Body of pancreas (tissue), 4 donors: ENCODE results near the gene ZBED3. TPM values are rescaled to one million over a fixed set of nuclear protein-coding genes. Genes with fewer than 3 reads are reported as not detected.

ENCODE experiments used
- ATAC-seq: fragments of 150-250 bp; one replicate; pipeline ENCODE4 v1.9.1; 2016
- DNase-seq, 4 donors: peaks; one replicate each; pipeline ENCODE4 v3.0.0-alpha.2; 2019
- H3K27ac ChIP-seq, 4 donors: fragments of 200-600 bp; sonication (generic); 1 replicate in 3 of 4; 2 replicates in 1 of 4; pipeline versions ENCODE4 v1.5.1 to v1.6.1; 2016 to 2019; ENCODE audit warnings: mild to moderate bottlenecking in 1 of 4, mixed read lengths in 1 of 4, moderate library complexity in 1 of 4
- H3K27me3 ChIP-seq, 2 donors: fragments of 200-600 bp; sonication (generic); one replicate each; pipeline ENCODE4 v1.6.0; 2016; ENCODE audit warnings: mild to moderate bottlenecking in 1 of 2
- H3K36me3 ChIP-seq, 2 donors: fragments of 200-600 bp; sonication (generic); replicated peaks in 1 of 2; 2 replicates each; pipeline ENCODE4 v1.5.1; 2016; ENCODE audit warnings: low read depth in 2 of 2; ENCODE audit not compliant: insufficient read depth in 1 of 2
- H3K4me1 ChIP-seq: fragments of 200-600 bp; sonication (generic); one replicate; pipeline ENCODE4 v1.6.0; 2016
- H3K4me3 ChIP-seq, 2 donors: fragments of 200-600 bp; sonication (generic); 1 replicate in 1 of 2; 2 replicates in 1 of 2; pipeline ENCODE4 v1.5.1; 2016 to 2019
- H3K9me3 ChIP-seq, 3 donors: fragments of 200-600 bp; sonication (generic); 1 replicate in 2 of 3; 2 replicates in 1 of 3; pipeline ENCODE4 v1.5.1; 2016
- CTCF ChIP-seq, 7 experiments: fragments of 450-650 bp in 4 of 7; fragments of 200-600 bp in 3 of 7; sonication (generic) in 3 of 7; IDR thresholded peaks; one replicate each; pipeline ENCODE4 v1.5.1; 2016 to 2019; ENCODE audit warnings: antibody characterized with exemption in 7 of 7
- POLR2A ChIP-seq, 3 donors: fragments of 450-650 bp; IDR thresholded peaks; one replicate each; pipeline ENCODE4 v1.6.1; 2016; ENCODE audit warnings: antibody characterized with exemption in 3 of 3, mild to moderate bottlenecking in 2 of 3
- WGBS, 2 donors: methylation state at CpG; one replicate each; pipeline ENCODE4 v1.1.5; 2017; 5-methylcytosine and 5-hydroxymethylcytosine counted together
- intact Hi-C: fragments of 100-400 bp; cut with DNase I; formaldehyde crosslinking; loops from one replicate; pipeline ENCODE4 v1.15.1; 2023
- total RNA-seq, 2 donors: library from RNA; depleted of rRNA; stranded (reverse); fragments of >200 nt; gene quantifications; one replicate each; pipeline ENCODE4 v1.1.0, GENCODE V29; 2016

Gene ZBED3
- total RNA-seq, 2 donors from 2014 or later: 4.2 to 41.5 TPM

- intact Hi-C loops: no loop called here
- DNase-seq (no peak), ATAC-seq (no peak)
- H3K27me3 ChIP-seq: no peaks in the 10 kb centered on the region
- no peak for TF ChIP-seq POLR2A (IDR thresholded peaks at IDR 0.05)
- no peak for TF ChIP-seq CTCF (IDR thresholded peaks at IDR 0.05)
- peaks cover 0 to 11% of the 10 kb centered on the region in 2 donors for H3K36me3 ChIP-seq
- peaks cover 0 to 7% (median 0%) of the 10 kb centered on the region in 3 donors for H3K9me3 ChIP-seq
- WGBS, 2 donors: 81 to 84% methylated on average over 3 of the region's 3 CpGs
- peaks cover 18% of the 10 kb centered on the region for H3K4me1 ChIP-seq
- no peak overlapping the region for H3K27ac ChIP-seq
- no peak overlapping the region for H3K4me3 ChIP-seq
Measured at GRCh38 chr5:77031891-77032290, 55.2 kb downstream of the ZBED3 start.

- Histone ChIP-seq H3K27ac (peak within 1 kb of the TSS; percentile 68 to 96 (median 89)), H3K27me3 (no peaks in the 10 kb centered on the region), H3K4me3 (peak within 1 kb of the TSS; percentile 50 to 87), H3K36me3 (no peaks in the 10 kb centered on the region), H3K4me1 (peaks cover 18% of the 10 kb centered on the region), H3K9me3 (peaks cover 0 to 7% (median 0%) of the 10 kb centered on the region in 3 donors)
- ATAC-seq (peak; percentile 100), DNase-seq (peak; percentile 92 to 96 (median 94))
- intact Hi-C loops: no loop called here
- WGBS, 2 donors: 0 to 1% methylated on average over 16 to 82 of the region's 82 CpGs
- TF ChIP-seq CTCF (IDR thresholded peaks at IDR 0.05): no peak
- peak; percentile 43 to 85 (median 81) for TF ChIP-seq POLR2A (IDR thresholded peaks at IDR 0.05)
Measured at GRCh38 chr5:77030097-77031071, 56.7 kb downstream of the ZBED3 start, which contains the start of gene AGGF1. Gene AGGF1 (plus strand): TSS chr5:77030404. CDS start chr5:77030767, 363 bp downstream.

GRCh38 chr5:77029376-77029885, 57.7 kb downstream of the ZBED3 start:
- H3K4me3 ChIP-seq: no peak overlapping the region
- WGBS, 2 donors: 98% methylated on average over 2 of the region's 2 CpGs
- peak overlapping the region in 3 of 4 donors; percentile 88 to 96 (median 90) for H3K27ac ChIP-seq
- H3K9me3 ChIP-seq: peaks cover 0 to 7% (median 0%) of the 10 kb centered on the region in 3 donors
- ATAC-seq (no peak), DNase-seq (no peak)
- intact Hi-C loops: no loop called here
- peaks cover 18% of the 10 kb centered on the region for H3K4me1 ChIP-seq
- H3K36me3 ChIP-seq: no peaks in the 10 kb centered on the region
- no peaks in the 10 kb centered on the region for H3K27me3 ChIP-seq
- TF ChIP-seq CTCF (IDR thresholded peaks at IDR 0.05): no peak
- TF ChIP-seq POLR2A (IDR thresholded peaks at IDR 0.05): no peak

GRCh38 chr5:77028631-77029375, 58.3 kb downstream of the ZBED3 start:
- Histone ChIP-seq H3K27me3 (no peaks in the 10 kb centered on the region), H3K9me3 (peaks cover 0 to 7% (median 0%) of the 10 kb centered on the region in 3 donors), H3K27ac (no peak overlapping the region), H3K4me3 (no peak overlapping the region), H3K4me1 (peaks cover 18% of the 10 kb centered on the region), H3K36me3 (no peaks in the 10 kb centered on the region)
- no peak for ATAC-seq
- intact Hi-C loops: no loop called here
- DNase-seq: no peak
- TF ChIP-seq CTCF (IDR thresholded peaks at IDR 0.05) (no peak), POLR2A (IDR thresholded peaks at IDR 0.05) (no peak)
- WGBS, 2 donors: 89 to 98% methylated on average over 4 of the region's 4 CpGs
